ENCODE measurements around the gene FMNL2.

- TF ChIP-seq ZSCAN16 (tag by site-specific recombination; IDR thresholded peaks at IDR 0.05) (no peak), CTCF (tag by site-specific recombination; IDR thresholded peaks at IDR 0.05) (no peak), ZBTB6 (tag by site-specific recombination; IDR thresholded peaks at IDR 0.05) (no peak), ZNF324 (tag by site-specific recombination; IDR thresholded peaks at IDR 0.05) (no peak), REPIN1 (tag by site-specific recombination; IDR thresholded peaks at IDR 0.05; ENCODE audit: low read depth) (no peak), ZNF174 (tag by site-specific recombination; IDR thresholded peaks at IDR 0.05) (no peak), RBAK (tag by site-specific recombination; IDR thresholded peaks at IDR 0.05) (no peak), ZBTB49 (tag by site-specific recombination; IDR thresholded peaks at IDR 0.05; ENCODE audit: low read depth) (no peak), ZNF394 (tag by site-specific recombination; IDR thresholded peaks at IDR 0.05; ENCODE audit: borderline replicate concordance) (no peak)
Measured at GRCh38 chr2:152475982-152476381, 141.0 kb downstream of the FMNL2 start.

All from HEK293 (cell line).